Stimulated activated naive CD8-positive, alpha-beta T cell treated with anti-CD3 and anti-CD28 coated beads, Interleukin-15, Interleukin-2, amounts not matched to agents 100 ng/mL and 50 ng/mL, for 24 hours (primary cell): ENCODE measurements around the gene STBD1.
"Not testable (repeated sequence)": the region's sequence is repeated elsewhere in the genome, so short reads cannot be mapped to it uniquely, and the experiment has no call there.

ENCODE experiments used
- H3K27ac Mint-ChIP-seq: one replicate; pipeline ENCODE4 v1.8.0; 2021; ENCODE audit warnings: mild to moderate bottlenecking, mixed read lengths
- H3K27me3 Mint-ChIP-seq: one replicate; pipeline ENCODE4 v1.8.0; 2021; ENCODE audit warnings: mixed read lengths
- H3K36me3 Mint-ChIP-seq: one replicate; pipeline ENCODE4 v1.8.0; 2021; ENCODE audit warnings: low read depth, mixed read lengths
- H3K4me1 Mint-ChIP-seq: one replicate; pipeline ENCODE4 v1.8.0; 2021; ENCODE audit warnings: low read depth, mixed read lengths
- H3K4me3 Mint-ChIP-seq: one replicate; pipeline ENCODE4 v1.8.0; 2021; ENCODE audit warnings: mild to moderate bottlenecking, mixed read lengths
- H3K9me3 Mint-ChIP-seq: one replicate; pipeline ENCODE4 v1.8.0; 2021; ENCODE audit warnings: mixed read lengths

The STBD1 gene

GRCh38 chr4:76334885-76335284, 28.4 kb downstream of the STBD1 start:
- peaks cover 3% of the 10 kb centered on the region for H3K27me3 Mint-ChIP-seq
- H3K9me3 Mint-ChIP-seq = no peaks in the 10 kb centered on the region
- no peaks in the 10 kb centered on the region for H3K36me3 Mint-ChIP-seq
- H3K4me3 Mint-ChIP-seq = no peak overlapping the region
- no peaks in the 10 kb centered on the region for H3K4me1 Mint-ChIP-seq
- H3K27ac Mint-ChIP-seq = no peak overlapping the region

DNA sequence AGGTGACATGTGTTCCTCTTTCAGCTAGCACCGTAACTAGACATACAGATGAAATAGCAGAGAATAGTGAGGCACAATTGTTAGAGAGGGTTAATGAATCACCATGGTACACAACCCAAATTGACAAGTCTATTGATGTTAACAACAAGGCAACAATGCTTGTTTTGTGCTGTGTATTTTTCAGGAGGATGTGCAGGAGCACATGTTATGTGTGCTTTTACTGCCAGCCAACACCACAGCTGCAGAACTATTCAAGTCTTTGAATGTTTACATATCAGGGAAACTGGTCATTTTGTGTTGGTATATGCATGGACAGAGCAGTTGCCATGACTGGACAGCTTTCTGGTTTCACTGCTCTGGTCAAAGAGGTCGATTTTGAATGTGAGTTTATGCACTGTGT, 32.8 kb downstream of the STBD1 start:
- H3K36me3 Mint-ChIP-seq = no peaks in the 10 kb centered on the region
- no peaks in the 10 kb centered on the region for H3K27me3 Mint-ChIP-seq
- no peak overlapping the region for H3K4me3 Mint-ChIP-seq
- H3K4me1 Mint-ChIP-seq = no peaks in the 10 kb centered on the region
- no peak overlapping the region for H3K27ac Mint-ChIP-seq
- no peaks in the 10 kb centered on the region for H3K9me3 Mint-ChIP-seq

- H3K4me1 Mint-ChIP-seq = no peaks in the 10 kb centered on the region
These were observed 34.5 kb downstream of the STBD1 start for GRCh38 chr4:76341063-76341462.

DNA sequence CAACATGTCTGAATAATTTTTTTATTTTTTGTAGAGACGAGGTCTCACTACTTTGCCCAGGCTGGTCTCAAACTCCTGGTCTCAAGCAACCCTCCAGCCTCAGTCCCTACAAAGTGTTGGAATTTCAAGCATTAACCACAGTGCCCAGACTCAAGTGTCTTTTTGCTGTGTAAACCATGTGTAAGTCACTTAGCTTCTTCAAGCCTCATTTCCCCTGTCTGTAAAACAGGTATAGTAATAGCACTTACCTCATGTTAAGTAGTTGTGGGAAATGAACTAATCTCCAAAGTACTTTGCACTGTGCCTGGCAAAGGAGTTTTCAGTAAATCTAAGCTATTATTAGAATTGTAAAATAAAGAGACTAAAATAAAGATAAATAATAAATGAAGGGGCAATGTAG, 35.7 kb downstream of the STBD1 start:
- Mint-ChIP-seq H3K27ac (no peak overlapping the region), H3K27me3 (peaks cover 9% of the 10 kb centered on the region), H3K36me3 (no peaks in the 10 kb centered on the region)

More at GRCh38 chr4:76341063-76341462, 34.5 kb downstream of the STBD1 start:
- Mint-ChIP-seq H3K27me3 (peaks cover 9% of the 10 kb centered on the region), H3K27ac (no peak overlapping the region), H3K4me3 (no peak overlapping the region), H3K36me3 (no peaks in the 10 kb centered on the region), H3K9me3 (peaks cover 4% of the 10 kb centered on the region)

GRCh38 chr4:76342803-76343202, 36.3 kb downstream of the STBD1 start:
- H3K9me3 Mint-ChIP-seq = peaks cover 6% of the 10 kb centered on the region
- no peaks in the 10 kb centered on the region for H3K36me3 Mint-ChIP-seq
- peaks cover 9% of the 10 kb centered on the region for H3K27me3 Mint-ChIP-seq
- H3K4me3 Mint-ChIP-seq = no peak overlapping the region
- no peaks in the 10 kb centered on the region for H3K4me1 Mint-ChIP-seq
- H3K27ac Mint-ChIP-seq = no peak overlapping the region

More for the DNA sequence above, 35.7 kb downstream of the STBD1 start:
- Mint-ChIP-seq H3K9me3 (peaks cover 4% of the 10 kb centered on the region), H3K4me1 (no peaks in the 10 kb centered on the region), H3K4me3 (no peak overlapping the region)

GRCh38 chr4:76354517-76355473, 48.3 kb downstream of the STBD1 start:
- Mint-ChIP-seq H3K27me3 (no peaks in the 10 kb centered on the region), H3K36me3 (peaks cover 6% of the 10 kb centered on the region), H3K4me3 (peak overlapping the region; percentile 41), H3K4me1 (peaks cover 11% of the 10 kb centered on the region), H3K27ac (peak overlapping the region; percentile 7), H3K9me3 (peaks cover 17% of the 10 kb centered on the region)

GRCh38 chr4:76357981-76358380, 51.4 kb downstream of the STBD1 start:
- Mint-ChIP-seq H3K4me3 (no peak overlapping the region), H3K36me3 (peaks cover 6% of the 10 kb centered on the region), H3K27me3 (no peaks in the 10 kb centered on the region), H3K9me3 (peaks cover 21% of the 10 kb centered on the region), H3K27ac (no peak overlapping the region), H3K4me1 (peaks cover 11% of the 10 kb centered on the region)

DNA sequence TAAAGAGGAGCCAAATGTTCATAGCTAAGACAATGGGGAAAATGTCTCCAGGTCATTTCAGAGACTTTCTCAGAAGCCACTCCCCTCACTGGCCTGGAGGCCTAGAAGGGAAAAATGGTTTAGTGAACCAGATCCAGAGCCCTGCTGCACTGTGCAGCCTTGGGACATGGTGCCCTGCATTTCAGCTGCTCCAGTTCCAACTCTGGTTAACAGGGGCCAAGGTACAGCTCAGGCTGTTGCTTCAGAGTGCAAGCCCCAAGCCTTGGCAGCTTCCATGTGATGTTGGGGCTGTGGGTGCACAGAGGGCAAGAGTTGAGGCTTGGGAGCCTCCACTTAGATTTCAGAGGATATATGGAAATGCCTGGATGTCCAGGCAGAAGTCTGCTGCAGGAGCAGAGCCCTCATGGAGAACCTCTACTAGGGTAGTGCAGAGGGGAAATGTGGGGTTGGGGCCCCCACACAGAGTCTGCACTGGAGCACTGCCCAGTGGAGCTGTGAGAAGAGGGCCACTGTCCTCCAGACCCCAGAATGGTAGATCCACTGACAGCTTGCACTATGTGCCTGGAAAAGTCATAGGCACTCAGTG, 53.4 kb downstream of the STBD1 start:
- H3K27ac Mint-ChIP-seq, H3K4me3 Mint-ChIP-seq, H3K36me3 Mint-ChIP-seq, H3K27me3 Mint-ChIP-seq: not testable (repeated sequence)
- peaks cover 14% of the 10 kb centered on the region for H3K4me1 Mint-ChIP-seq
- peaks cover 21% of the 10 kb centered on the region for H3K9me3 Mint-ChIP-seq
